T-helper 1 cell treated with Interleukin-12 subunit alpha and Interleukin-12 subunit beta and Interleukin-4 antibody, amounts not matched to agents 30 ng/mL and 1 ng/mL, for 36 hours (primary cell): ENCODE data around the gene WIPF1. TPM values are rescaled to one million over a fixed set of nuclear protein-coding genes. Genes with fewer than 3 reads are reported as not detected.

Source experiments
- intact Hi-C: fragments of 100-400 bp; cut with micrococcal nuclease; formaldehyde crosslinking; loops from one replicate; pipeline ENCODE4 v1.15.1; 2024
- total RNA-seq: library from RNA; stranded (reverse); gene quantifications from 2 replicates; pipeline ENCODE4 v1.2.3, GENCODE V29; 2022

The WIPF1 gene
- total RNA-seq, 1 donor from 2014 or later: 587 TPM

- intact Hi-C loops: no loop called here
Measured at GRCh38 chr2:174600349-174600748, 2.7 kb upstream of the WIPF1 start.

- intact Hi-C loops: loop anchor here (5.0 to 10.0 kb wide), 3 partner anchors 153 to 1245 kb away; partner anchors contain the start of genes ATP5MC3 and CDCA7
Measured at GRCh38 chr2:174599310-174599921, 1.8 kb upstream of the WIPF1 start.

GRCh38 chr2:174597009-174597344 is 627 bp downstream of the WIPF1 start:
- intact Hi-C loops: loop anchor here (1.0 to 10.0 kb wide), 9 partner anchors 11 to 1242 kb away; partner anchors contain the start of genes ATF2, ATP5MC3 and CDCA7

- intact Hi-C loops: loop anchor here (5.0 to 10.0 kb wide), 3 partner anchors 156 to 1241 kb away; partner anchors contain the start of genes ATP5MC3 and CDCA7
Measured at GRCh38 chr2:174595891-174596397, 1.7 kb downstream of the WIPF1 start.

GRCh38 chr2:174595116-174595809 is 2.3 kb downstream of the WIPF1 start:
- intact Hi-C loops: loop anchor here (5.0 to 10.0 kb wide), 3 partner anchors 157 to 1240 kb away; partner anchors contain the start of genes ATP5MC3 and CDCA7

GRCh38 chr2:174594456-174594855 is 3.1 kb downstream of the WIPF1 start:
- intact Hi-C loops: loop anchor here (5.0 to 10.0 kb wide), 3 partner anchors 37 to 1240 kb away; partner anchors contain the start of genes CDCA7 and SCRN3

- intact Hi-C loops: loop anchor here (1.0 to 10.0 kb wide), 13 partner anchors 15 to 1239 kb away; partner anchors contain the start of genes CDCA7, GPR155, OLA1 and SCRN3
Measured at GRCh38 chr2:174593574-174594203, 3.9 kb downstream of the WIPF1 start.

GRCh38 chr2:174593041-174593440 is 4.6 kb downstream of the WIPF1 start:
- intact Hi-C loops: loop anchor here (1.0 to 10.0 kb wide), 13 partner anchors 15 to 1238 kb away; partner anchors contain the start of genes CDCA7, GPR155, OLA1 and SCRN3

GRCh38 chr2:174591740-174592139 is 5.9 kb downstream of the WIPF1 start:
- intact Hi-C loops: loop anchor here (1.0 to 10.0 kb wide), 5 partner anchors 9 to 1237 kb away; partner anchors contain the start of genes CDCA7 and SCRN3

- intact Hi-C loops: loop anchor here (1.0 to 10.0 kb wide), 4 partner anchors 9 to 1236 kb away; partner anchors contain the start of genes CDCA7 and SCRN3
Measured at GRCh38 chr2:174590928-174591648, 6.5 kb downstream of the WIPF1 start.

- intact Hi-C loops: loop anchor here (5.0 to 10.0 kb wide), 3 partner anchors 33 to 1236 kb away; partner anchors contain the start of genes CDCA7 and SCRN3
Measured at GRCh38 chr2:174590346-174590745, 7.3 kb downstream of the WIPF1 start.

- intact Hi-C loops: no loop called here
Measured at GRCh38 chr2:174589334-174589733, 8.3 kb downstream of the WIPF1 start.

GRCh38 chr2:174588463-174588862 is 9.1 kb downstream of the WIPF1 start:
- intact Hi-C loops: no loop called here

- intact Hi-C loops: loop anchor here (1.0 kb wide), 1 partner anchor 9 kb away; no protein-coding TSS in a partner anchor
Measured at GRCh38 chr2:174587579-174587978, 10.0 kb downstream of the WIPF1 start.

GRCh38 chr2:174586418-174587295 is 10.9 kb downstream of the WIPF1 start:
- intact Hi-C loops: loop anchor here (1.0 kb wide), 1 partner anchor 8 kb away; no protein-coding TSS in a partner anchor

GRCh38 chr2:174585657-174586252 is 11.8 kb downstream of the WIPF1 start:
- intact Hi-C loops: no loop called here

GRCh38 chr2:174585146-174585545 is 12.5 kb downstream of the WIPF1 start:
- intact Hi-C loops: no loop called here

GRCh38 chr2:174581491-174581890 is 16.1 kb downstream of the WIPF1 start:
- intact Hi-C loops: no loop called here

- intact Hi-C loops: no loop called here
Measured at GRCh38 chr2:174580951-174581350, 16.7 kb downstream of the WIPF1 start.
